ENCODE data around the gene NDUFB8.

NDUFB8 gene

DNA sequence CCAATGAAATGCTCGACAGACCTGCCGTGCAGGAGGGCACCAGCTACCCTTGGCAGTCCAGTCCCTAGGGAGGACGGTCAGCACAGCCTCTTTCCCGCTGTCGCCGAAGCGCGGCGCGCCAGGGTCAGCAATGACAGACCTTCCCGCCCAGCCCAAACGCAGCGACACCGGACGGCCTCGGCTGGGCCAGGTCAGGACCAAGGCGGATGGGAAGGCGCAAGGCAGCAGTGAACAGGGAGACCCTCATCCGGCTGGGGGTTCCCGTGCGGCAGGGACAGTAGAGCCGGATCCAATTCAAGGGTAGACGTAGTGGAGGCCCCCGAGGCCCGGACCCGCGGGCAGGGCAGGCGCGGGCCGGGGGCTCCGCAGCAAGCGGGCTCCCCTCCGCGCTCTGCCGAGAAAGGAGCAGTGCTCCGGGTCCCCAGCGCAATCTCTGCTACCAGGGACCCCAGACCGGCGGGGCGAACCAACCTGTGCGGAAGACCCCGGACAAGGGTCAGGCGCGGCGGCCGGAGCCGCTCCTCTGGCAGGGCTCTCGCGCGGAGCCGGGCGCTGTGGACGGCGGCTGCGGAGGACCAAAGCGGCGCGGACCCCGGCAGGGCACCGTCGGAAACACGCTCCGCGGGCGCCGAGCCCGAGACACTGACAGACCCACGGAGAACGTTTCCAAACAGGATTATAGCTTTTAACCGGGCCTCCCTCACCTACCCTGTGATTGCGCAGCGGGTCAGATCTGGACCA is 10.2 kb downstream of the NDUFB8 start, which contains the start of gene SEC31B (continued):
- TF ChIP-seq, protein P1, sequence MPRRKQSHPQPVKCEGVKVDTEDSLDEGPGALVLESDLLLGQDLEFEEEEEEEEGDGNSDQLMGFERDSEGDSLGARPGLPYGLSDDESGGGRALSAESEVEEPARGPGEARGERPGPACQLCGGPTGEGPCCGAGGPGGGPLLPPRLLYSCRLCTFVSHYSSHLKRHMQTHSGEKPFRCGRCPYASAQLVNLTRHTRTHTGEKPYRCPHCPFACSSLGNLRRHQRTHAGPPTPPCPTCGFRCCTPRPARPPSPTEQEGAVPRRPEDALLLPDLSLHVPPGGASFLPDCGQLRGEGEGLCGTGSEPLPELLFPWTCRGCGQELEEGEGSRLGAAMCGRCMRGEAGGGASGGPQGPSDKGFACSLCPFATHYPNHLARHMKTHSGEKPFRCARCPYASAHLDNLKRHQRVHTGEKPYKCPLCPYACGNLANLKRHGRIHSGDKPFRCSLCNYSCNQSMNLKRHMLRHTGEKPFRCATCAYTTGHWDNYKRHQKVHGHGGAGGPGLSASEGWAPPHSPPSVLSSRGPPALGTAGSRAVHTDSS (tag by site-specific recombination; IDR thresholded peaks at IDR 0.05), result no peak

DNA sequence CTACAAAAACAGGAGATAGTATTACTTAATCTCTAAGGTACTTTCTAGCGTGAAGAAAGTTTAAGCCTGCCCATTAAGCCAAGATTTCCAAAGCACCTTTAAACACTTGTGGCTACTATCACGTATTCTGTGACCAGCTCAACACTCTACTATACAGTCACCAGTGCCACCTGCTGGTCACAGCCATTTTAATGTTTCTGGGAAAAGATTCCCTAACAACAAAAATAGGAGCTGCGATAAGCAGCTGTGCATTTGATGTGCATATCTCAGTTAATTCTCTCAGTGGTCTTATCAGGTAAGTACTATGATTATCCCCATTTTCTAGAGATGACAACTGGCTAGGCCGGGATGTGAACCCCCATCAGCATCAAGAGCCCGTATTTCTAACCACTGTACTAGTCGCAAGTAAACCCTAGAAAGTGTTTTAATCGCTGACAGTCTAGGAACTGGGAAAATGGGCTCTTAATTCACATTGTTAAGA is 10.9 kb downstream of the NDUFB8 start:
- Histone ChIP-seq H3K4me3 (ENCODE audit: low read depth, low read length) (no peak overlapping the region), H3K36me3 (ENCODE audit: control insufficient read depth in 2 of 2, insufficient read depth in 1 of 2, low read length in 2 of 2) (peaks cover 6 to 29% of the 10 kb centered on the region in 2 experiments; a peak in 2 of 3 replicates), H3K4me1 (ENCODE audit: control insufficient read depth, insufficient read depth, low read length) (no peaks in the 10 kb centered on the region), H3K9me3 (ENCODE audit: control insufficient read depth, insufficient read depth, low read depth, low read length) (no peaks in the 10 kb centered on the region), H3K27ac (ENCODE audit: extremely low read depth, low read depth, low read length) (no peak overlapping the region)
- CTCF ChIA-PET, result interaction anchor here (0.6 to 5.2 kb wide), 59 partner anchors 10 to 1380 kb away, joined by 3 to 58 read pairs (median 4); partner anchors contain the start of genes HIF1AN, NDUFB8, PKD2L1 and SCD
- POLR2A ChIA-PET, result interaction anchor here (0.6 to 1.6 kb wide), 5 partner anchors 17 to 172 kb away, joined by 3 to 12 read pairs (median 4); partner anchors contain the start of genes HIF1AN and SCD
- TF ChIP-seq ZNF2 (tag by site-specific recombination; IDR thresholded peaks at IDR 0.05) (no peak), SCRT2 (tag by site-specific recombination; IDR thresholded peaks at IDR 0.05) (peak; percentile 95), ZNF660 (tag by site-specific recombination; IDR thresholded peaks at IDR 0.05) (no peak), PRDM1 (tag by site-specific recombination; IDR thresholded peaks at IDR 0.05) (peak; percentile 68), KLF8 (tag by site-specific recombination; IDR thresholded peaks at IDR 0.05) (no peak), ZIC2 (tag by site-specific recombination; IDR thresholded peaks at IDR 0.05) (no peak), ZNF433 (tag by site-specific recombination; IDR thresholded peaks at IDR 0.05; ENCODE audit: low read depth) (no peak), SCRT1 (tag by site-specific recombination; IDR thresholded peaks at IDR 0.05; ENCODE audit: borderline replicate concordance) (peak; percentile 77), ZNF843 (tag by site-specific recombination; IDR thresholded peaks at IDR 0.05) (no peak), IKZF3 (tag by site-specific recombination; IDR thresholded peaks at IDR 0.05) (peak; percentile 68), ZNF529 (tag by site-specific recombination; IDR thresholded peaks at IDR 0.05; ENCODE audit: insufficient replicate concordance) (no peak), ZNF544 (tag by site-specific recombination; IDR thresholded peaks at IDR 0.05) (no peak), ZNF138 (tag by site-specific recombination; IDR thresholded peaks at IDR 0.05; ENCODE audit: borderline replicate concordance) (no peak), ZNF585B (tag by site-specific recombination; IDR thresholded peaks at IDR 0.05) (no peak), ZNF600 (tag by site-specific recombination; IDR thresholded peaks at IDR 0.05) (peak; percentile 17; the same call in 1 of the 2 replicates), ZNF777 (tag by site-specific recombination; IDR thresholded peaks at IDR 0.05; ENCODE audit: borderline replicate concordance) (no peak), ZNF654 (tag by site-specific recombination; IDR thresholded peaks at IDR 0.05; ENCODE audit: low read depth) (peak; percentile 84), ZBTB1 (tag by site-specific recombination; IDR thresholded peaks at IDR 0.05) (no peak), ZNF670 (tag by site-specific recombination; IDR thresholded peaks at IDR 0.05; ENCODE audit: low read depth) (no peak)
- TF ChIP-seq, protein P2, sequence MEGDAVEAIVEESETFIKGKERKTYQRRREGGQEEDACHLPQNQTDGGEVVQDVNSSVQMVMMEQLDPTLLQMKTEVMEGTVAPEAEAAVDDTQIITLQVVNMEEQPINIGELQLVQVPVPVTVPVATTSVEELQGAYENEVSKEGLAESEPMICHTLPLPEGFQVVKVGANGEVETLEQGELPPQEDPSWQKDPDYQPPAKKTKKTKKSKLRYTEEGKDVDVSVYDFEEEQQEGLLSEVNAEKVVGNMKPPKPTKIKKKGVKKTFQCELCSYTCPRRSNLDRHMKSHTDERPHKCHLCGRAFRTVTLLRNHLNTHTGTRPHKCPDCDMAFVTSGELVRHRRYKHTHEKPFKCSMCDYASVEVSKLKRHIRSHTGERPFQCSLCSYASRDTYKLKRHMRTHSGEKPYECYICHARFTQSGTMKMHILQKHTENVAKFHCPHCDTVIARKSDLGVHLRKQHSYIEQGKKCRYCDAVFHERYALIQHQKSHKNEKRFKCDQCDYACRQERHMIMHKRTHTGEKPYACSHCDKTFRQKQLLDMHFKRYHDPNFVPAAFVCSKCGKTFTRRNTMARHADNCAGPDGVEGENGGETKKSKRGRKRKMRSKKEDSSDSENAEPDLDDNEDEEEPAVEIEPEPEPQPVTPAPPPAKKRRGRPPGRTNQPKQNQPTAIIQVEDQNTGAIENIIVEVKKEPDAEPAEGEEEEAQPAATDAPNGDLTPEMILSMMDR (tag by site-specific recombination; IDR thresholded peaks at IDR 0.05), result peak; percentile 39; the same call in 1 of the 2 replicates
- TF ChIP-seq, protein P3, sequence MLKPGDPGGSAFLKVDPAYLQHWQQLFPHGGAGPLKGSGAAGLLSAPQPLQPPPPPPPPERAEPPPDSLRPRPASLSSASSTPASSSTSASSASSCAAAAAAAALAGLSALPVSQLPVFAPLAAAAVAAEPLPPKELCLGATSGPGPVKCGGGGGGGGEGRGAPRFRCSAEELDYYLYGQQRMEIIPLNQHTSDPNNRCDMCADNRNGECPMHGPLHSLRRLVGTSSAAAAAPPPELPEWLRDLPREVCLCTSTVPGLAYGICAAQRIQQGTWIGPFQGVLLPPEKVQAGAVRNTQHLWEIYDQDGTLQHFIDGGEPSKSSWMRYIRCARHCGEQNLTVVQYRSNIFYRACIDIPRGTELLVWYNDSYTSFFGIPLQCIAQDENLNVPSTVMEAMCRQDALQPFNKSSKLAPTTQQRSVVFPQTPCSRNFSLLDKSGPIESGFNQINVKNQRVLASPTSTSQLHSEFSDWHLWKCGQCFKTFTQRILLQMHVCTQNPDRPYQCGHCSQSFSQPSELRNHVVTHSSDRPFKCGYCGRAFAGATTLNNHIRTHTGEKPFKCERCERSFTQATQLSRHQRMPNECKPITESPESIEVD (tag by site-specific recombination; IDR thresholded peaks at IDR 0.05), result no peak
- TF ChIP-seq, protein P4, sequence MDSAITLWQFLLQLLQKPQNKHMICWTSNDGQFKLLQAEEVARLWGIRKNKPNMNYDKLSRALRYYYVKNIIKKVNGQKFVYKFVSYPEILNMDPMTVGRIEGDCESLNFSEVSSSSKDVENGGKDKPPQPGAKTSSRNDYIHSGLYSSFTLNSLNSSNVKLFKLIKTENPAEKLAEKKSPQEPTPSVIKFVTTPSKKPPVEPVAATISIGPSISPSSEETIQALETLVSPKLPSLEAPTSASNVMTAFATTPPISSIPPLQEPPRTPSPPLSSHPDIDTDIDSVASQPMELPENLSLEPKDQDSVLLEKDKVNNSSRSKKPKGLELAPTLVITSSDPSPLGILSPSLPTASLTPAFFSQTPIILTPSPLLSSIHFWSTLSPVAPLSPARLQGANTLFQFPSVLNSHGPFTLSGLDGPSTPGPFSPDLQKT (IDR thresholded peaks at IDR 0.05; ENCODE audit: borderline replicate concordance, low read depth, low read length), result no peak
- TF ChIP-seq, protein P5, sequence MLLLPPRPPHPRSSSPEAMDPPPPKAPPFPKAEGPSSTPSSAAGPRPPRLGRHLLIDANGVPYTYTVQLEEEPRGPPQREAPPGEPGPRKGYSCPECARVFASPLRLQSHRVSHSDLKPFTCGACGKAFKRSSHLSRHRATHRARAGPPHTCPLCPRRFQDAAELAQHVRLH (tag by site-specific recombination; IDR thresholded peaks at IDR 0.05), result no peak
- TF ChIP-seq, protein P6, sequence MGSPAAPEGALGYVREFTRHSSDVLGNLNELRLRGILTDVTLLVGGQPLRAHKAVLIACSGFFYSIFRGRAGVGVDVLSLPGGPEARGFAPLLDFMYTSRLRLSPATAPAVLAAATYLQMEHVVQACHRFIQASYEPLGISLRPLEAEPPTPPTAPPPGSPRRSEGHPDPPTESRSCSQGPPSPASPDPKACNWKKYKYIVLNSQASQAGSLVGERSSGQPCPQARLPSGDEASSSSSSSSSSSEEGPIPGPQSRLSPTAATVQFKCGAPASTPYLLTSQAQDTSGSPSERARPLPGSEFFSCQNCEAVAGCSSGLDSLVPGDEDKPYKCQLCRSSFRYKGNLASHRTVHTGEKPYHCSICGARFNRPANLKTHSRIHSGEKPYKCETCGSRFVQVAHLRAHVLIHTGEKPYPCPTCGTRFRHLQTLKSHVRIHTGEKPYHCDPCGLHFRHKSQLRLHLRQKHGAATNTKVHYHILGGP (tag by site-specific recombination; IDR thresholded peaks at IDR 0.05), result 0 out of 2 replicates have a peak, but pooled peaks have one; percentile 32
- TF ChIP-seq, protein P7, sequence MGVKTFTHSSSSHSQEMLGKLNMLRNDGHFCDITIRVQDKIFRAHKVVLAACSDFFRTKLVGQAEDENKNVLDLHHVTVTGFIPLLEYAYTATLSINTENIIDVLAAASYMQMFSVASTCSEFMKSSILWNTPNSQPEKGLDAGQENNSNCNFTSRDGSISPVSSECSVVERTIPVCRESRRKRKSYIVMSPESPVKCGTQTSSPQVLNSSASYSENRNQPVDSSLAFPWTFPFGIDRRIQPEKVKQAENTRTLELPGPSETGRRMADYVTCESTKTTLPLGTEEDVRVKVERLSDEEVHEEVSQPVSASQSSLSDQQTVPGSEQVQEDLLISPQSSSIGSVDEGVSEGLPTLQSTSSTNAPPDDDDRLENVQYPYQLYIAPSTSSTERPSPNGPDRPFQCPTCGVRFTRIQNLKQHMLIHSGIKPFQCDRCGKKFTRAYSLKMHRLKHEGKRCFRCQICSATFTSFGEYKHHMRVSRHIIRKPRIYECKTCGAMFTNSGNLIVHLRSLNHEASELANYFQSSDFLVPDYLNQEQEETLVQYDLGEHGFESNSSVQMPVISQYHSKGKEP (tag by site-specific recombination; IDR thresholded peaks at IDR 0.05), result no peak
